Lower leg skin (tissue), 4 donors: ENCODE results near the gene TBX6. TPM values are rescaled to one million over a fixed set of nuclear protein-coding genes. Genes with fewer than 3 reads are reported as not detected.
"Not testable (repeated sequence)": the region's sequence is repeated elsewhere in the genome, so short reads cannot be mapped to it uniquely, and the experiment has no call there.

Source experiments
- DNase-seq, 2 donors: peaks; one replicate each; pipeline ENCODE4 v3.0.0-alpha.2; 2019; ENCODE audit warnings: low spot score in 2 of 2
- H3K4me3 ChIP-seq: fragments of 200-600 bp; sonication (generic); 2 replicates; pipeline ENCODE4 v1.5.1; 2017; ENCODE audit warnings: mild to moderate bottlenecking, low read depth; ENCODE audit not compliant: poor library complexity, severe bottlenecking
- POLR2A ChIP-seq, 2 donors: fragments of 450-650 bp; IDR thresholded peaks; one replicate each; pipeline ENCODE4 v1.6.1; 2016 to 2017; ENCODE audit warnings: antibody characterized with exemption in 2 of 2, mild to moderate bottlenecking in 1 of 2, moderate library complexity in 1 of 2
- WGBS, 2 donors: methylation state at CpG; one replicate each; pipeline ENCODE4 v1.1.5; 2018; 5-methylcytosine and 5-hydroxymethylcytosine counted together
- intact Hi-C: fragments of 100-400 bp; cut with DNase I; formaldehyde crosslinking; loops from one replicate; pipeline ENCODE4 v1.15.0; 2023; ENCODE audit warnings: low total_unique reads
- total RNA-seq, 4 donors: library from RNA; depleted of rRNA; stranded (reverse); fragments of >200 nt; gene quantifications; one replicate each; pipeline ENCODE4 v1.1.0, GENCODE V29; 2016
- TF ChIP-seq, protein P1 (sequence below), 3 donors: fragments of 450-650 bp; IDR thresholded peaks; one replicate each; pipeline ENCODE4 v1.5.1; 2016; ENCODE audit warnings: antibody characterized with exemption in 3 of 3, mild to moderate bottlenecking in 3 of 3, moderate library complexity in 2 of 3

Gene TBX6
- total RNA-seq, 4 donors from 2014 or later: 2.6 to 7.2 (median 3.8) TPM

DNA sequence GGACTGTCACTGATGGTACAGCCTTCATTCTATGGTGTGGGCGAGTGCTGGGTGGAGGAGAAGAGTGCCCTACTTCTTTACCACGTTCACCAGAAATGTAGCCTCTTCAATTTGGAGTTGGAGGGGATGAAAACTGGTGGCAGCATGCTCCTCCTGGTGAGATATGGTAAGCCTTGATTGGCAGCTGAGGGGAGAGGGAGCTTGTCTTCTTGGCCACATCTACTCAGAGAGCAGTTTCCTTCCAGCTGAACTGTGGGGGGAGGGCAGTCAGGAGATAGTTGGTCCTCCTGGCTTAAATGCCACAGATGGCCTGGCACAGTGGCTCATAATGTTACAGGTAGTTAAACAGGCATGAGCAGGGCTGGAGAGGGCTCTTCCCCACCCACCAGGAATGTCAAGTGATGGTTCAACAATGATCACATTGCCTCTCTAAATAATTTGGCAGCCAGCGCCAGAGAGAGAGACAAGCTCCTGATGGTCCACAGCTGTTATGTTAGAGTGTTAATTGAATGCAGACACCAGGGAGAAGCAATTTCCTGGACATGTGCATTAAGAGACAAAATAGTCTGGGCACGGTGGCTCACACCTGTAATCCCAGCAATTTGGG lies 40.2 kb upstream of the TBX6 start:
- H3K4me3 ChIP-seq: no peak overlapping the region
- intact Hi-C loops: no loop called here
- no peak for TF ChIP-seq POLR2A (IDR thresholded peaks at IDR 0.05)
- TF ChIP-seq, protein P1, sequence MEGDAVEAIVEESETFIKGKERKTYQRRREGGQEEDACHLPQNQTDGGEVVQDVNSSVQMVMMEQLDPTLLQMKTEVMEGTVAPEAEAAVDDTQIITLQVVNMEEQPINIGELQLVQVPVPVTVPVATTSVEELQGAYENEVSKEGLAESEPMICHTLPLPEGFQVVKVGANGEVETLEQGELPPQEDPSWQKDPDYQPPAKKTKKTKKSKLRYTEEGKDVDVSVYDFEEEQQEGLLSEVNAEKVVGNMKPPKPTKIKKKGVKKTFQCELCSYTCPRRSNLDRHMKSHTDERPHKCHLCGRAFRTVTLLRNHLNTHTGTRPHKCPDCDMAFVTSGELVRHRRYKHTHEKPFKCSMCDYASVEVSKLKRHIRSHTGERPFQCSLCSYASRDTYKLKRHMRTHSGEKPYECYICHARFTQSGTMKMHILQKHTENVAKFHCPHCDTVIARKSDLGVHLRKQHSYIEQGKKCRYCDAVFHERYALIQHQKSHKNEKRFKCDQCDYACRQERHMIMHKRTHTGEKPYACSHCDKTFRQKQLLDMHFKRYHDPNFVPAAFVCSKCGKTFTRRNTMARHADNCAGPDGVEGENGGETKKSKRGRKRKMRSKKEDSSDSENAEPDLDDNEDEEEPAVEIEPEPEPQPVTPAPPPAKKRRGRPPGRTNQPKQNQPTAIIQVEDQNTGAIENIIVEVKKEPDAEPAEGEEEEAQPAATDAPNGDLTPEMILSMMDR (IDR thresholded peaks at IDR 0.05): no peak
- no peak for DNase-seq
- WGBS, 2 donors: 67 to 79% methylated on average over 4 of the region's 4 CpGs

- intact Hi-C loops: no loop called here
- TF ChIP-seq POLR2A (IDR thresholded peaks at IDR 0.05): no peak
- TF ChIP-seq, protein P1 (IDR thresholded peaks at IDR 0.05): no peak
- no peak overlapping the region for H3K4me3 ChIP-seq
- WGBS, 2 donors: 94 to 96% methylated on average over 1 of the region's 1 CpG
- DNase-seq: no peak
Observed at GRCh38 chr16:30127993-30128392, 36.3 kb upstream of the TBX6 start.

GRCh38 chr16:30125690-30126089 lies 34.0 kb upstream of the TBX6 start:
- H3K4me3 ChIP-seq, DNase-seq, intact Hi-C loops: not testable (repeated sequence)
- WGBS, 2 donors: 92 to 93% methylated on average over 9 of the region's 9 CpGs

DNA sequence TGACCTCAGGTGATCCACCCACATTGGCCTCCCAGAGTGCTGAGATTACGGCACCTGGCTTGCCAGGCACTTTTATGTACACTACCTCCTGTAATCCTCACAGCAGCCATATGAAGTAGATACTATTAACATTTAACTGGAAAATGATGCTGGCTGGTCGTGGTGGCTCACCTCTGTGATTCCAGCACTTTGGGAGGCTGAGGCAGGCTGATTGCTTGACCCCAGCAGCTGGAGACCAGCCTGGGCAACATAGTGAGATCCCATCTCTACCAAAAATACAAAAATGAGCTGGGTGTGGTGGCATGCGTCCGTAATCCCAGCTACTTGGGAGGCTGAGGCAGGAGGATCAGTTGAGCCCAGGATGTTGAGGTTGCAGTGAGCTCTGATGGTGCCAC lies 33.3 kb upstream of the TBX6 start:
- H3K4me3 ChIP-seq: no peak overlapping the region
- WGBS, 2 donors: 92 to 97% methylated on average over 4 of the region's 4 CpGs
- TF ChIP-seq, protein P1 (IDR thresholded peaks at IDR 0.05): no peak
- DNase-seq: no peak
- intact Hi-C loops: no loop called here

- WGBS, 2 donors: 2% methylated on average over 26 to 38 of the region's 42 CpGs
- H3K4me3 ChIP-seq: peak overlapping the region; percentile 71
- DNase-seq: no peak
- TF ChIP-seq POLR2A (IDR thresholded peaks at IDR 0.05): no peak
- TF ChIP-seq, protein P1 (IDR thresholded peaks at IDR 0.05): no peak
- intact Hi-C loops: no loop called here
Observed at GRCh38 chr16:30122604-30123160, 31.0 kb upstream of the TBX6 start.

DNA sequence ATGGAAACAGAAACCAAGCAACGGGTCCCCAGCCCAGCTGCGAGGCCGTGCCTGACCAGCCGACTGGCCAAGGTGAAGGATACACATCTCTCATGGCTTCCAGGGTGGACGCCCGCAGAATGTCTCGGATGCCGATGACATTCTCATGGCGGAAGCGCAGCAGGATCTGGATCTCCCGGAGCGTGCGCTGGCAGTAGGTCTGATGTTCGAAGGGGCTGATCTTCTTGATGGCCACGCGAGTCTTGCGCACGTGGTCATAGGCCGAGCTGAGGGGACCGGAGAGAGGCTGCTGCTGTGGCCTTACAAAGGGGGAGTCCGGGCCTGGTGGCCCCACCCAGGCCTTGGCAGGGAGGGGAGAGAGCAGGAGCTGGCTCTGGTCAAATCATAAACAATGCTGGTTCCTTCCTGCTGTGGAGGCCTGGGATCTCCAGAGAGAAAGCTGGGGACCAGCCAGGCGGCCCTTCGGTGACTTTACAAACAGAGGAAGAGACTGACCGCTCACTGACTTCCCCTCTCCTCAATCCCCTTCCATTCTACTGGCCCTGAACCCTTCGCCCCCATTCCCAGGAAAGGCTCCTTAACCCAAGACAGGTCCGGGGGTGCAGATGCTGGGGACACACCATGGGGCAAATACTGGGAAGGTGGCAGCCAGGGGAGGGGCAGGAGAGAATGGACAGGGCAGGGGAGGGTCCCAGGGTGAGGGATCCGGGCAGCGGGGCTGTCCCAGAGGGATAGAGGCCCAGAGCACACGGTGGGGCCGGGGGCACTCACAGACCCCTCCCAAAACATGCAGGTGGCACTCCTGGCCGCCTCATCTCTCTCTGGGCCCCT lies 30.2 kb upstream of the TBX6 start:
- peak overlapping the region; percentile 71 for H3K4me3 ChIP-seq
- 56 to 58% methylated on average over 31 of the region's 31 CpGs for WGBS, 2 donors
- intact Hi-C loops: no loop called here
- peak in 1 of 2 donors; percentile 38 for DNase-seq
- no peak for TF ChIP-seq POLR2A (IDR thresholded peaks at IDR 0.05)
- TF ChIP-seq, protein P1 (IDR thresholded peaks at IDR 0.05): no peak
